DND-41 (cell line): ENCODE data around the gene ARFIP1.

ENCODE experiments used
- ATAC-seq: fragments of 200-7000 bp; cut with Tn5 transposase; 3 replicates; pipeline ENCODE4 v1.9.1; 2021; ENCODE audit warnings: low read depth; ENCODE audit not compliant: insufficient read depth
- DNase-seq: peaks from one replicate; pipeline ENCODE4 v3.0.0-alpha.2; 2020
- H2AFZ ChIP-seq: 2 replicates; pipeline ENCODE4 v1.6.0; 2012; ENCODE audit warnings: low read depth, low read length
- H3K27ac ChIP-seq: 2 replicates; pipeline ENCODE4 v1.5.1; 2012; ENCODE audit warnings: low read length, inconsistent platforms
- H3K27me3 ChIP-seq: fragments of 200-600 bp; sonication (generic); 2 replicates; pipeline ENCODE4 v1.6.0; 2012; ENCODE audit warnings: low read length, mild to moderate bottlenecking, inconsistent platforms; ENCODE audit not compliant: insufficient read depth, poor library complexity
- H3K36me3 ChIP-seq: 2 replicates; pipeline ENCODE4 v1.5.1; 2012; ENCODE audit warnings: low read length, inconsistent platforms; ENCODE audit not compliant: insufficient read depth
- H3K4me1 ChIP-seq: 2 replicates; pipeline ENCODE4 v1.5.1; 2012; ENCODE audit warnings: mild to moderate bottlenecking, low read length; ENCODE audit not compliant: insufficient read depth
- H3K4me2 ChIP-seq: 2 replicates; pipeline ENCODE4 v1.6.0; 2012; ENCODE audit warnings: mild to moderate bottlenecking, moderate library complexity, low read length, inconsistent platforms; ENCODE audit not compliant: insufficient read depth
- H3K4me3 ChIP-seq, 2 experiments: fragments of 200-600 bp in 1 of 2; shearing (Covaris generic) in 1 of 2; 2 replicates each; pipeline ENCODE4 v1.5.1; 2012 to 2016; ENCODE audit warnings: inconsistent platforms in 2 of 2, low read length in 2 of 2, mild to moderate bottlenecking in 2 of 2, low read depth in 1 of 2, moderate library complexity in 1 of 2
- H3K79me2 ChIP-seq: 2 replicates; pipeline ENCODE4 v1.6.0; 2012; ENCODE audit warnings: low read length, inconsistent platforms; ENCODE audit not compliant: insufficient read depth
- H3K9ac ChIP-seq: 2 replicates; pipeline ENCODE4 v1.6.0; 2012; ENCODE audit warnings: low read depth, mild to moderate bottlenecking, inconsistent platforms, low read length, moderate library complexity
- H3K9me3 ChIP-seq: 2 replicates; pipeline ENCODE4 v1.5.1; 2012; ENCODE audit warnings: low read length, moderate library complexity, mild to moderate bottlenecking, inconsistent platforms; ENCODE audit not compliant: insufficient read depth, severe bottlenecking
- H4K20me1 ChIP-seq: 2 replicates; pipeline ENCODE4 v1.6.0; 2012; ENCODE audit warnings: low read length; ENCODE audit not compliant: insufficient read depth
- CTCF ChIP-seq: IDR thresholded peaks from 2 replicates; pipeline ENCODE4 v1.5.1; 2012; ENCODE audit warnings: borderline replicate concordance, low read length, moderate library complexity, mild to moderate bottlenecking; ENCODE audit not compliant: poor library complexity, severe bottlenecking; ENCODE audit errors: extremely low read depth
- EZH2 ChIP-seq: IDR thresholded peaks from 3 replicates; pipeline ENCODE4 v1.6.1; 2012; ENCODE audit warnings: borderline replicate concordance, low read depth, mild to moderate bottlenecking, moderate library complexity, low read length, inconsistent platforms; ENCODE audit not compliant: severe bottlenecking

Gene ARFIP1

DNA sequence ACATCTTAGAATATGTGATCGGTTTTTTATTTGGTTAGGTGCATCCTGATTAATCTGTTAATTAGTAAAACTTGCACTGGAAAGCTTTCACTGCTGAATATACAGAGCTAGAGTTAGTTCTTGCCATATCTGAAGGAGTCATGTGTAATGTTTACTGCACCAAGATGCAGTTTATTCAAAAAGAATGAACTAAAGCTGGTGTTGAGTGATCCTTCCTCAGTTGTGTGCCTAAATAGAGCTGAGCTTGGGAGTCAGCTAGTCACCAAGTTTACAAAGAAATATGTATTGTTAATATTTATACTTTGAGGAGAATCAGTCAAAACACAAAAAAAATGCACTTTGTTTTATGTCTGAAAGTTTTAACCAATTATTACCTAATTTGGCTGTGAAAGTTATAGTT lies 102.2 kb downstream of the ARFIP1 start:
- Histone ChIP-seq H3K36me3 (peaks cover 11% of the 10 kb centered on the region; the same call in 1 of the 2 replicates), H3K9me3 (peaks cover 10% of the 10 kb centered on the region), H2AFZ (no peak overlapping the region), H3K27ac (no peak overlapping the region), H3K79me2 (no peaks in the 10 kb centered on the region), H3K4me3 (no peak overlapping the region), H3K27me3 (no peaks in the 10 kb centered on the region), H4K20me1 (no peaks in the 10 kb centered on the region), H3K4me2 (no peak overlapping the region), H3K4me1 (no peaks in the 10 kb centered on the region), H3K9ac (no peak overlapping the region)
- no peak for ATAC-seq
- DNase-seq = no peak
- TF ChIP-seq EZH2 (no peak), CTCF (no peak)

GRCh38 chr4:152885185-152885584 lies 105.4 kb downstream of the ARFIP1 start:
- Histone ChIP-seq H3K9ac (no peak overlapping the region), H3K4me2 (no peak overlapping the region), H2AFZ (no peak overlapping the region), H3K9me3 (no peaks in the 10 kb centered on the region), H4K20me1 (no peaks in the 10 kb centered on the region), H3K27me3 (no peaks in the 10 kb centered on the region), H3K79me2 (no peaks in the 10 kb centered on the region), H3K27ac (no peak overlapping the region), H3K4me1 (no peaks in the 10 kb centered on the region), H3K4me3 (no peak overlapping the region), H3K36me3 (peaks cover 2% of the 10 kb centered on the region; the same call in 1 of the 2 replicates)
- DNase-seq (no peak), ATAC-seq (no peak)
- TF ChIP-seq CTCF (no peak), EZH2 (no peak)

DNA sequence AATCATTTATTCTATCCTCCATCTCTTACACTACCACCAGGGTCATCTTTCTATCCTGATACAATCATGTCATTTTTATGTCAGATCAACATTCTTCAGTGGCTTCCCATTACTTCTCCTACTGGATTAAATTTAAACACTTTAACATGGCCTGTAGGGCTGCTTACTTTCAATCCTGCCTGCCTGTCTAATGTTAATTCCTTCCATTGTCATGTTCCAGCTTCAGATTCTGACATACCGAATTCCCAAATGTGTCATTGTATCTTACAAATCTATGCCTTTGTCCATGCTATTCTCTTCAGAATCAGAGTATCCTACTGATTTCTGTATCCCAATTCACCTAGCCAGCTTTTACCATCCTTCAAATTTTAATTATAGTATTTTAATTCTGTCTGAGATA lies 106.4 kb downstream of the ARFIP1 start:
- H3K9ac ChIP-seq = no peak overlapping the region
- no peaks in the 10 kb centered on the region for H3K79me2 ChIP-seq
- no peak overlapping the region for H3K4me3 ChIP-seq
- no peaks in the 10 kb centered on the region for H3K27me3 ChIP-seq
- H4K20me1 ChIP-seq = no peaks in the 10 kb centered on the region
- H3K4me1 ChIP-seq = no peaks in the 10 kb centered on the region
- DNase-seq (no peak), ATAC-seq (no peak)
- no peaks in the 10 kb centered on the region for H3K9me3 ChIP-seq
- H3K4me2 ChIP-seq = no peak overlapping the region
- H2AFZ ChIP-seq = no peak overlapping the region
- no peak for TF ChIP-seq CTCF
- TF ChIP-seq EZH2 = no peak
- H3K27ac ChIP-seq = no peak overlapping the region
- peaks cover 2% of the 10 kb centered on the region; the same call in 1 of the 2 replicates for H3K36me3 ChIP-seq

GRCh38 chr4:152887981-152888380 lies 108.2 kb downstream of the ARFIP1 start:
- DNase-seq = no peak
- ATAC-seq = no peak
- H3K4me1 ChIP-seq = no peaks in the 10 kb centered on the region
- H4K20me1 ChIP-seq = no peaks in the 10 kb centered on the region
- no peak overlapping the region for H3K4me2 ChIP-seq
- H3K4me3 ChIP-seq = no peak overlapping the region
- H3K9ac ChIP-seq = no peak overlapping the region
- TF ChIP-seq CTCF (no peak), EZH2 (no peak)
- H3K27ac ChIP-seq = no peak overlapping the region
- H3K9me3 ChIP-seq = no peaks in the 10 kb centered on the region
- no peaks in the 10 kb centered on the region for H3K79me2 ChIP-seq
- H2AFZ ChIP-seq = no peak overlapping the region
- H3K27me3 ChIP-seq = no peaks in the 10 kb centered on the region
- H3K36me3 ChIP-seq = no peaks in the 10 kb centered on the region
